Kidney glomerular epithelial cell (primary cell): Measurements from ENCODE around the gene ALDH3B2.
"Not testable (repeated sequence)": the region's sequence is repeated elsewhere in the genome, so short reads cannot be mapped to it uniquely, and the experiment has no call there.

Experiments
- DNase-seq: peaks from one replicate; lab custom pipeline; 2025; lab: John Stamatoyannopoulos, UW

Gene ALDH3B2

DNA sequence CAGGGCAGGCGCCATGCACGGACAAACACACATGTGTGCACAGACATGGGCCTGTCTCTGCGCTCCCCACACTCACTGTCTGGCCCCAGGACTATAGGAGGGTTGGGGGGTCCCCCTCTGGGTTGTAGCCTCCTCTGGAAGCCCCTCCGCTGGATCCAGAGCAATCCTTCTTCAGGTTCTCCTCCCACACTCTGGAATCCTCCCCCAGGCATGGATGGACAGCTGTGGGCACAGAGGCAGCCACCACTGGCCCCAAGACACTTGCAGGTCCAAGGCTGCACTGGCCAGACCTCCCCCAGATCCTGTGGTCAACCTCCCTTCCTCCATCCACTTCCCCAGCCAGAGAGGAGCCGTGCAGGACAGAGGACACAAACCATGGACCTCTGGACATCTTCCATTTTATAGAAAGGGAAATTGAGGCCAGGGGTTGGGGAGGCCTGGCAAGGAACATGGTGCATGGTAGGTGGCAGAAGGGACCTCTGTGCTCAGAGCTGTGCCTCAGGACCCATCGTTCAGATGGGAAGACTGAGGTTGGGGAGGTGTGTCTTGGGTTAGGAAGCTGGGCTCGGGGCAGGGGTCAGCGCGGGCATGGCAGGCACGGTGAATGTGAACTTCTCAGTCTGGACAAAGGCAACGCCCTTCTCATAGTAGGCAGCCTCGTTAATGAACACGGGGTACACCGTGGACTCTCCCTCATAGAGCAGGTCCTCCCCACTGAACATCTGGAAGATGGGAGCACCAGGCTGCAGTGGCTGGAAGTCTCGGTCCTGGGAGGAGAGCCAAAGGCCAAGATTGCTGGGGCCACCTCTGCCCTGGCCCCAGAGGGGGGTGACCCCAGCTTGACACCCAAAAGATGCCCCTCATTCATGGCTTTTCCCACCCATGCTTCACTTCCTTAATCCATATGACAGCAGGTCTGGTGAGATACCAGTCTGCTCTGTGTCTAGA is 32.0 kb downstream of the ALDH3B2 start:
- DNase-seq = no peak

DNA sequence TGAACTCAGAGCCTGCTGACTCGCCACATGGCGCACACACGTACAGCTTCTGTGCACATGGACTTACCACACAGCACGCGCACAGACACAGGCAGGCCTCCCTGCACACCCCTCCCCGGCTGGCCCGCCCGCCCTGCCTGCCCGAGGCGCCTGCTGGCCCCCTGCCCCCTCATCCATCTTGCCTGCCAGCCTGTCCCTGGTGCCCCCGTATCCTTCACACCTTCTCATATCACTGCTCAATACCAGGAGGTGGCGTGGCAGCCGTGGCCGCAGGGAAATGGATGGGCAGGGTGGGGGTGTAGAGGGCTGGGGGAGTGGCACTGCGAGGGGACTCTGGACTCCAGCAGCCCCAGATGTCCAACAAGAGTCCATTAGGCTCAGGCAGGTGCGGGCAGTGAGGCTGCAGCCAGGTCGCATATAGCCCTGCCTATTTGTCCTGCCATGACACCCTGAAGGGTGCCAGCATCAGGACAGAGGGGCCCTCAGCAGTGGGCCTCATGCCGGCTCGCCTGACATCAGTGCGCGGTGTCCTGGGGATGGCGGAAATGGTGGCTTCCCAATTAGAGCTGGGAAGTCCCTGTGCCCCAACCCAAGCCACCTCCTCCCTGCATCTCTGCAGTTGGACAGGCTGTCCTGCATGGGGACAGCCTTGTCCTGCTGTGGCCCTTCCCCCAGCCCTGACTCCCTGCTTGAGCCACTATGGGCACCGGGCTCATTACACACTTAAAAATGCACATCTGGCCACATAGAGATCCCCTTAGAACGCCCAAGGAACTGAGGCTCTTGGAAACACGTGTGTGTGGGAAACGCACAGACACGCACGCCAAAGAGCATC is 32.9 kb downstream of the ALDH3B2 start:
- DNase-seq = no peak

DNA sequence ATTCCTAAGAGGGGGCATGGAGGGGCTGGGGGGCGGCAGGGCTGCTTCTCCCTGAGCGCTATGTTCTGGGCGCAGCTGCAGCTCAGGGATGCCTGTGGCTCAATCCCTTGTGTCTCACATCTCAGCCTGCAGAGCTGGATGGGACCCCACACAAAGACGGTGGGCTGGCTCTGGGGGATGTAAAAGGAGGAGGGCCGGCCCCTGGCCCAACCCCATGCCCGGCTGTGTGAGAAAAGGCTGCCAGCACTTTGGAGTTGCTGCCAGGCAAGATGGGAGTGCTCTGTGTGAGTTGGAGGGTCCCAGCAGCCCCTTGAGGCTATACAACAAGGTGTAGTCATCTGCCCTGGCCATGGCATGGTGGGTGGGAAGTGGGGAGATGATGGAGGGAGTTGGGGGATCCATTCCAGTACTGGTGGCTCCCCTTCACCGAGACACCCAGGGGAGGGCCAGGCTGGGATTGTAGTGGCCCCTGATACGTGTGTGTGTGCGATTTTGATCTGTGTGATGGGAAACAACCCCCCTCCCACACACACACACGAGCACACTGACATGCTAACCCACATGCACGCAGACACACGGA is 33.6 kb downstream of the ALDH3B2 start:
- DNase-seq = no peak

DNA sequence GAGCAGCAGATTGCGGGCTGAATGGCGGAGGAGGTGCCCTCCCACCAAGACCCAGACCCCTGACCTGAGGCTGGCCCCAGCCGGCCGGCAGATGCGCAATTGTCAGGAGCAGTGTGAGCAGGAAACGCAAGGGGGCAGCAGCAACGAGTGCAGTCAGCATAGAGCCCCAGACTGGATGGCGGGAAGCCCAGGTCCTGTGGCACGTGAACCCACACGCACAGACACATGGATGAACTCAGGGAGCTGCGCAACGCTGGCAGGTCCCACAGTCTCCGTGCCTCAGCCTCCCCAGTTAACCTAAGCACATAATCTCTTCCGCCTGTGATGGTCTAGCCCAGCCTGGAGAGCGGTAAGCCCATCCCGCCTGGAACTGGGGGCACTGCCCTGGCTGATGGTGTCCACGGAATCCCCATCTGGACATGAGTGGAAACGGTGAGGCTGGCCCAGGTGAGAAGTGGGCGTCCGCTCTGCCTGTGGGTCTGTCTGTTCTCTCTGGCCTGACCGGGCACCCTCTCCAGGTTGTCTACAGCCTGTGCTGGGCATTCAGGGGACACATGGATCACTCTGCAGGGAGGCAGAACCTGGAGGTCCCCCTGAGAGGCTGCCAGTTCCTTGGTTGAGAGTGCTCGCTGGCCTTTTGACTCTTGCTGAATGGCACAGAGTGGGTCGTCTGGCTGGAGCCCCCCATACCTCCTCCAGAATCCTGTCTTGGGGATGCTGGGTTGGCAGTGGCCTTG is 34.2 kb downstream of the ALDH3B2 start:
- DNase-seq = peak; percentile 27

DNA sequence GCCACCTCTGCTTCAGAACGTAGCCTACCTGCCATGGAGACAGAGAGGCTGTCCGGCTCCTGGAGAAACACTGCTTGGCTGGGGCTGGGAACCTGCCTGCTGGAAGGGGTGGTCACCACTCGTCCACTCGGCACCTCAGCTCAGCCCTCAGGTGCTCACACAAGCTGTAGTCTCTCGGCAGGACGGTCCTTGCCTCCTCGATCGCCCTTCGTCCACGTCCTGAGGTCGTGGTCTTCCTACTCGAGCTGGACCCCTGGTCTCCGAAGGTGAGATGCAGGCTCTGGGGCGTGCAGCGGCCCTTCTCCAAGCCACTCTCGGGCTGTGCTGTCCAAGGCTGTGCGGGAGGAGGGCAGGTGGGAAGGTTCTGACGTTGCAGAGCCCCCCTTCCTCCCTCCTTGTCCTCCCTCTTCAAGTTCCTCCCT is 35.0 kb downstream of the ALDH3B2 start, which contains the start of gene TBX10:
TBX10 (minus strand) TSS at position 326 of the 422 bp plus-strand sequence; CDS start at position 35, 291 bp downstream.
- DNase-seq = no peak

DNA sequence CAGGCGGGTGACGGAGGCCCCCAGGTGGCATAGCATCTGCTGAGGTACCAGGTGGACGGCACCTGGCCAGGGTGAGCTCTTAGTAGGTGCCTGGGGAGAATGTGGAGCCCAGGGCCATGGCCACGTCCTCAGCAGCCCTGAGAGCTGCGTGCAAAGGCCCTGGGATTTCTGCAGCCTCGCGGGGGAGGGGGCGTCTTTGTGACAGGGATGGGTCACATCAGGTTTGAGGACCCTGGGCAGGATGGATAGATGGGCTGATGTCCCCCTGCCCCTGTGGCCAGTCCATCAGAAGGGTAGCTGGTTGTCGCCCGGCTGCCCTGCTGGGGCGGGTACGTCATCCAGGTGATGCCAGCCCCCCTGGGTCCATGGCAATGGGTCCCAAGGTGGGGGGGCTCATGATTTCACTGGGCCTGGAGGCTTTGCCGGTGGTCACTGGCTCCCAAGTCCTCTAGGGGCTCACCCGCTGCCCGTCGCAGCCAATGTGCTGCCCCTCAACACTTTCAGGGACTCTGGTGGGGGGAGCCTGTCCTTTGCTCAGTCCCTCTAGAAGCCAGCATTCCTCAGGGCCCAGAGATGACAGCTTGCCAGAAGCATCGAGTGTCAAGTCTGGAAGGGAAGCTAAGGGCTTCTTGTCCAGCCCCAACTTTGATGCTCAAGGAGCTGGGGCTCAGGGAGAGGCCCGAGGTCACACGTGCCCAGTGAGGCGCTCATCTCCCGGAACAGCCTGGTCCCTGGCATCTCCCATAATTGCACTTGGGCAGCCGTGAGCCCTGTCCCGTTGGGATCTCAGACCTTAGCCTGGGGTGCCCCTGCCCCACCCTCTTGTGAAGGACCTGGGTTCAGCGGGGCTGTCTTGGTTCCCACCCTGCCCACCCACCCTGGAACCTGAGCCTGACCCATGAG is 35.6 kb downstream of the ALDH3B2 start:
- DNase-seq = no peak

DNA sequence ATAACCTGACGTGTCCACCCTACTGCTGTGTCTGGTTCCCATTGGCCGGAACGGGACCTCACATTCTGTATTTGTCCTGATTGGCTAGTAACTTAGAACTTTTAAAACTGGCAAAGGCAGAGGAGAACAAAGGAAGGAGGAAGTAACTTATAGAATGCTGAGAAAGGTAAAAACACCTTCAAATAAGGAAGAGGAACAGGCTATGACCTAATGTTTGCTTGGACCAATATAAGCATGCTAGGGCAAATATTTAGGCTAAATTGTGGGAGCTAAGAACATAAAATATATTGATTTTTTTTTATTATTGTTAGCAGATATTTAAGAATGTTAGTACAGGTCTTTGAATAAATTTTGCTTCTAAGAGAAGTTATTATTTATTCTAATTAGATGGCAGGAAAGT is 37.0 kb downstream of the ALDH3B2 start:
- DNase-seq = not testable (repeated sequence)

DNA sequence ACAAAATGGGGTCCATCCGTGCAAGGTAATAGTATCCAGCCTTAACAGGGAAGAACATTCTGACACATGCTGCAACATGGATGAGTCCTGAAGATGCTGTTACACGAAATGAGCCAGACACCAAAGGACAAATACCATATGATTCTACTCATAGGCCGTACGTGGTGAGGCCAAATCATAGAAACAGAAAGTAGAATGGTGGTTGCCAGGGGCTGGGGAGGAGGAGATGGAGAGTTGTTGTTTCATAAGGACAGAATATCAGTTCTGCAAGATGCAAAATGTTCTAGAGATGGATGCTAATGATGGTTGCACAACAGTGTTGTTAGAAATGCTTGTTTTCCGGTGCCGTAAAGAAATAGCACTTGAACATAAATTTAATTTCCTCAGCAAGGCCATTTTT is 37.5 kb downstream of the ALDH3B2 start:
- DNase-seq = no peak

DNA sequence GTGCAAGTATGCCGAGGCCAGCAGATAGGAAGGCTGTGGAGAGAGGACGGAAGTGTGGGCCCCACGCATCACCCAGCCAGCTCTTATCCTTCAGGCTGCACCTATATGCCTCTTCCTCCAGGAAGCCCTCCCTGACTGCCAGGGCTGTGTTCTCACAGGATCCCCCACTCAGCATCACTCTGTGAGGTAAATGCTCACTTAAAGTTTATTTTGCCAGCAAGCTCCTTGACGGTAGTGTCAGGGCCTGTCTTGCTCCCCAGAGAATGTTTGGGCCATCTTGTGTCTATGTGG is 39.2 kb downstream of the ALDH3B2 start:
- DNase-seq = no peak

DNA sequence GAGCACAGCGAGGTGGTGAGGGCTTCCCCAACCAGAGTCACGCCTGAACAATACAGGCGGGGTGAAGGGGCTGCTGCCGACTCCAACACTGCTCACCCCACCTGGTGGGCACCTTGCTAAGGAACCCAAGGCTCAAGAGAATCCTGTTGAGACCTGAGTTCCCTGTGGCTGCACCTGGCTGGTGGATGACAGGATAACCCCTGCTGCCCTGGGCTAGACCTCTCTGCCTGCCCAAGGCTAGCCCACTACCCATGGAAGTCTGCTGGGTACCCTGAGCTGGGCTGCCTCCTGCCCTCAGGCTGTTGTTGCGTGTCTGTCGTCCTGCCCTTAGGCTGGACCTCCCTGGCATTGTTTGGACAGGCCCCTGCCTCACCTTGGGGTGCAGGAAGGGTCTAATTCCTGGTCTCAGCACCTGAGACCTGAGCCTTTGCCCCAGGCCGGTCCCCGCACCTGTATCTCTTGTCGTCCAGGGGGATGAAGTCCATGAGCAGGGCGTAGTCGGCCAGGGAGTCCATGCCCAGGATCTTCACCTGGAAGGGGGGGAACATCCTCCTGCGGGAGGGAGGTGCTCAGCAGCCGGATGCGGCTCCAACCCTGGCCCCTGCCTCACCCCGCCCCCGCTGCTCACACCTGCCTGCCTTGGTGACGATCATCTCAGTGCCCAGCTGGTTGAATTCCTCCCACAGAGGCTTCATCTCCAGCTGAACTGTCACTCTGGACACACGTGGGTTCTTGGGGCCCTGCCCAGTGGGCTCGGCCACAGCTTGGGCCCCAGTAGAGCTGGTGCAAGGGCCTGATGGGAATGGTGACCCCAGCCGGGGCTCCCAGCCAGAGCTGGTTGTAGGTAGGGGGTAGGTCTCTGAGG is 39.8 kb downstream of the ALDH3B2 start:
- DNase-seq = no peak

DNA sequence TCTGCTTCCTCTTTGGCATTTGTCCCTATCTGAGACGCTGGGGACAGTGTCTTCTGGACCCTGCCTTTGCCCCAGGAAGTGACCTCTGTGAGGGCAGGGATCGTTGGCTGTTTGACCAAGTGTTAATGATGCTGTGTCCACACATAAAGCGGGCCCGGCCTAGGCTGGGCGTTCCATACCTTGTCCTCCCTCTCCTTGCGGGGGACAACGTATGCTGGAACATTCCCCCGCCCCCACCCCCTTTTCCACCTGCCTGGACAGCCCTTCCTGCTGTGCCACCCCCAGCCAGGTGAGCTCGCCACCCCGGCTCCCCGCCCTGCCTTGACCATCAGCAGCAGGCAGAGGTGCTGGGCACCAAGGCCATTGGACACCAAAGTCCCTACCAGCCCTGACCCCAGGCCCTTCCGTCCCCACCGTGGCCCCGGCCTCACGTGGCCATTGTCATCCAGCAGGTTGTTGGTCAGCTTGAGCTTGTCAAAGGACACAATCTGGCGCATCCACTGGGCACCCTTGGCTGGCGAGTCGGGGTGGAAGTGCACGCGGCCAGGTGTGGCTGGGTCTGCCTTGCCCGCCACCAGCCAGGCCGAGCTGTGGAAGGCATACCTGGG is 40.6 kb downstream of the ALDH3B2 start:
- no peak for DNase-seq

DNA sequence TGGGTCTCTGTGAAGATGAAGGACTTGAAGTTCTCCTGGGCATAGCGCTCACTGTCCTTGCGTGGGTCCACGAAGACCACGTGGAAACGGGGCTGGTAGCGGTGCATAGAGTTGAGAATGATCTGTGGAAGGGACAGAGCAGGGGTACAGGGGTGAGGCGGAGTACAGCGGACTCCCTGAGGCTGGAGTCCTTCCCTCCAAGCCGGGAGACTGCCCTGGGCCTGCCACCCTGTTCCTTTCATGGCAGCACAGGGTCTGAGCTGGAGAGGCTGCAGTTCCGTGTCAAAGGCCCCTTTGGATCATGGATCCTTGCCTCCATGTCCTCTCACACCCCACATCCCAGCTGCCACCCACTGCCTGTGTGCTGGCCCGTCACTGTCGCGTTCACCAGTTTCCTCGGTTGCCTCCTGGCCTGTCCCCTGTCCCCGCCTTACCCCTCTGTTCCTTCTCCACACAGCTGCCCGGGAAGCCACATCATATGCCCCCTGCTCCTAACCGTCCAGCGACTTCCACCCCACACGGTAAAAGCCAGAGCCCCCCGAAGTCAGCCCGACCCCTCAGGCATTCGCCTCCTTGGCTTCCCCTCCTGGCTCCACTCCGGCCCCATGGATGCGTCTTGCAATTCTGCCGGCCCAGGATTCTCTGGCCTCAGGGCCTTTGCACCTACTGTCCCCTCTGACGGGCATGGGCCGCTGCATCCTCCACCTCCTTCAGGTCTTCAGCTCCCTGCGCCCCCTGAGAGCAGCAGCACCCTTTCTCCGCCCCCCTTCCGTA is 41.3 kb downstream of the ALDH3B2 start:
- DNase-seq = no peak

DNA sequence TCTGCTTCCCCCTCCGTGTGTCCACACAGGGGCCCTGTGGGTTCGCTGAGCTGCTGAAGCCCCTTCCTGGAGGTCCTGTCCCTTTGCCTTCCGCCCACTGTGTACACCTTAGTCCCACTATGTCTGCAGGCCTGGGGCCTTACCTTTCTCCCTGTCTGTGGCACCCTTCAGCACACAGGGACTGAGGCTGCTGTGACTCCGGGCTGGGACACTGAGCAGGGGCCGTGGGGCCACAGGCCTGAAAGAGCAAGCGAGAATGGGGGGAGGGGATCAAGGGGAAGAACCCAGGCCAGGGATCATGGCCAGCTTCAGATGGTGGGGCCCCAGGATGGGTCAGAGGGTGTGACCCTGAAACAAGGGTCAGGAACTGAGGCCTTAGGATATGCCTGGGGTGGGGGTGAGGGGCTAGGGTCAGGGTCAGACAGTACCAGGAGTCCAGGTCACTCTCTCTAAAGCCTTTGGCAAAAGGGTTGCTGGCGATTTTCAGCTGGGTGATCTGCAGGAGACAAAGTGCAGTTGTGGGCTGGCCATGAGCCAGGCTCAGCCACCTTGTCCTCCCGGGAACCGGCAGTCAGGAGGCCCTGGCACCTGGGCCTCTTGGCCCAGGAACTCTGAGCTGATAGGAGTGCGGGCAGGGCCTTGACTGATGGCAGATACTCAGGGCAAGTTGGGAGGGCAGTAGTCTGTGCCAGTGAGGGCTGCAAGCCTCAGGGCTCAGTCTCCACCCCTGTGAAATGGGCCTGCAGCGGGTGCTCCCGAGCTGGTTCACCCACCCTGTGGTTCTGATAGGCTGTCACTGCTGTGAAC is 42.0 kb downstream of the ALDH3B2 start:
- DNase-seq = no peak

DNA sequence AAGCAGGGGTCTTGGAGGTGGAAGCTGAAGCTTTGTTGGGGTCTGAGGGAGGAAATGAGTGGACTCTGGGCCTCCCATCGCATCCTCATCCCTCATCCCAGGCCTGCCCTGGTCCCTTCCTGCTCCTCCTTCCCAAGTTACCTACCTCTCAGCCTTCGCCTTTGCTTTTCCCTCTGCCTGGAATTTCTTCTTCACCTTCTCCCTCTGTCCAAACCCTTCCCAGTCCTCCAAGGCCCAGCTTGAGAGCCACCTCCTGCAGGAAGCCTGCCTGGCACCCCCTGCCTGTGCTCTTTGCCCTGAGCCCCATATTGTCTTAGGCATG is 42.6 kb downstream of the ALDH3B2 start:
- no peak for DNase-seq

DNA sequence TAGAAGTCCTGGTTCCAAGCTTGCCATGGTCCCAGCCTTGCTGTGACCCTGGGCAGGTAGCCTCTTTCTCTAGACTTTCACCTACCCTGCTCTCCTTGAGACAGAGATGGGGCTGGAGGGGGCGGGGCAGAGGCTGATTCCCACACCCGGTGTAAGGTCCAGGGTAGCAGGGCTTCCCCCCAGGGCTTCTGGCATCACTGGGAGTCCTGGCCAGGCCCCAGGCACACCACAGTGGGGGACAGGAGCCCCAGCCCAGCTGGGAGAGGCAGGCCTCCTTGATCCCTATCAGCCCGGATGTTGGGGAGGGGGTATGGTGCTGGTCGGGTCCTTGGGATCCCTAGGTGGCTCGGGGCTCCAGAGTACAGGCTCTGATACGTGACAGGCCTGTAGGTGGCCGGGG is 43.0 kb downstream of the ALDH3B2 start:
- DNase-seq = no peak

DNA sequence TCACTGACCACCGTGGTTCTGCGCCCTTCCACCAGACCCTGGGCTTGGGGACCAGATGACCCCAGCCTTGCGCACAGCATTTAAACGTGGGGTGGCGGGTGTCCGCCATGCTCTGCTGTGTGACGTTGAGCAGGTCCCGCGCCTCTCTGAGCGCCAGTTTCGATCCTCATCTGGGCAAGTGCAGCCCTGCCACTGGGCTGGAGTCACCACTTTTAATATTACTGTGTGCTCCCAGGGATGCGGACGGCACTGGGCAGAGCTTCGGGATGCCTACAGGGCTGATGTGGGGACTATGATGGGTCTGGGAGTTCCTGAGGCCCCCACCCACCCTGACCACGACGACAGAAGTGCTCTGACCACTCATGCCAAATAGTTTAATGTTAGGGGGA is 43.5 kb downstream of the ALDH3B2 start:
- DNase-seq = no peak

DNA sequence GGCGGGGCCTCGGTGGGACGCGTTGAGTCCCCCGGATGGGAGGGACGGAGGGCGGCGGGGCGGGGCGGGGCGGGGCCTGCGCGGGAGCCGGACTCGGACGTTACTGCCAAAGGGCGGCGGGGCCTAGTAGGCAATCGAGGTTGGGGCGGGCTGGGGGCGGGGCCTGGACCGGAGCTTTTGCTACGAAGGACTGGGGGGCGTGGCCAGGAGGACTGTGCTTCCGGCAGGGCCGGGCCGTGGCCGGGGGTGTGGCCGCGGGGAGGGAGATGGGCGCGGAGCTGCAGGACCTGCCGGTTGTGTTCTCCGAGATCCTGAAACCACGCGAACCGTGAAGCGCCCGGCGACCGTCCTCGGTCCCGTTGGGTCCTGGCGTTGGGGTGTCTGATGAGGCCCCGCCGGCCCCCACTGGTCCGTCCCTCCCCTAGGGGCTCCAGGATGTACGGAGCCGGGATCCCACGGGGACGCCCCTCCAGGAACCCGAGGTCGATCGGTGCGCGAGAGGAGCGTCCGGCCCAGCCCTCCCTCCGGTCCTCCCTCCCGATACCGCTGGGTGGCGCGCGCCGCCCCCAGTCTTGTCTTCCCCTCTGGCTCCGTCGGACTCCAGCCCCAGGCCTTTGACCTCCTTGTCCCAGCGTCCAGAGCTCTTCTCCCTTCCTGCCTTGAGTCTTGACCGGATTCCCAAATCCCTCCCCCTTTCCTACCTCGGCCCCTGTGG is 44.0 kb downstream of the ALDH3B2 start:
- peak; percentile 95 for DNase-seq
